Kidney glomerular epithelial cell (primary cell): ENCODE measurements around the gene RRP36.

Source experiments
- DNase-seq: peaks from one replicate; lab custom pipeline; 2025; lab: John Stamatoyannopoulos, UW

The RRP36 gene

DNA sequence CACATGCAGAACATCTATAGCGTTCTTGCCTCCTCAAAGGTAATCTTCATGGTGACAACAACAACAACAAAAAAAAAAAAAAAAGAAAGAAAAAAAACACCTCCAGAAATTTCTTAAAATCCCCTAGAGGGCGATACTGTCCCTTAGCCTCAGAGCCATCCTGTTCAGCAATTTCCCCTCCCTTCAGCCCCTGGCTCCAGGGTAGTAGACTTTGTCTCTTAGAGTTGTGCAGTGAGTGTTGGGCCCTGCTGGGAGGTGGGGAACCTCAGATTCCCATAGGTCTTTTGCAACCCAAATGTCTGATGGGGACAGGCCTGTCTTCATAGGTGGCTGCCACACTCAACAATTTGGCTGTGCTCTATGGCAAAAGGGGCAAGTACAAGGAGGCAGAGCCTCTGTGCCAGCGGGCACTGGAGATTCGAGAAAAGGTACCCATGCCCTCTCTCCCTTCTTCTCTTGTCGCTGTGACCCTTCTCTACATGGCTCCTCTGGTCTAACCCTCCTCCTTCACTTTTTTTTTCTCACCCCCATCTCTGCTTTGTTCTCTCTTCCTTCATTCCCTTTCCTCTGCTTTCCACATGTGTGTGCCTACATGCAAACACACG lies 48.7 kb downstream of the RRP36 start:
- DNase-seq, result peak; percentile 49

DNA sequence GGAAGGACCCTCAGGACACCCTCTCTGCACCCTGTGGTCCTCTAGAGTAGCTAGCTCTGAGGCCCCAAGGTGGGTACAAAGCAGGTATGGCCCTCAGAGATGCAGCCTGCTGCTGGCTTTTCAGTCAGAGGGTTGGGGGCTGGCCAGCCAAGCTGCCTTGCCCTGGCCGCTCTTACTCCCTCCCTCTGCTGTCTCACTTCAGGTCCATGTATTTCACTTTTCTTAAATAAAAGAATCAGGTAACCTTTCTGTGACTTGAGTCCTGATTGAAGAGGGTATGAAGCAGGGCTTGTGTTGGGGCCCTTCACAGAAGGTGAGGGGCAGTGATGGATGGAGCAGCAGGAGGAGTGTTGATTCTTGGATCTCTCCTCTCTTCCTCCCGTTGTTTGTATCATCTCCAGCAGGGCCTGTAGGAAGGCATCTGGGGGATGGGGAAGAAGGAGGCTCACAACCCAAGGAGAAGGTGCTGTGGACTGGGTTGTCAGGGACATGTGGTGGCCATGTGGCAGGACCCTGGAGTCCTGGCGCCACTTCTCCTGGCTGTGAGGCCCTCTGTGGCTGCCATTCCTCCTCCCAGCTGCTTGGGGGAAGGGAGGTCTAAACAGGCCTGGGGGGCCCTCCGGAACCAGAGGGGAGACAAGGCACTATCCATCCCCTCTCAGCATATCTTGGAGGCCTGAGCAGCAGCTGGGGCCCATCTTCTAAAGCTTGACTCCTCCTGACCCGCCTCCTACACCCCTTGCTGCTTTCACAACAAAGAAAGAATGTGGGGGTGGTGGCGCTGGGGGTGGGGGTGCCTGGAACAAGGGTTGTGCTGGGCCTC lies 53.6 kb downstream of the RRP36 start:
- no peak for DNase-seq

DNA sequence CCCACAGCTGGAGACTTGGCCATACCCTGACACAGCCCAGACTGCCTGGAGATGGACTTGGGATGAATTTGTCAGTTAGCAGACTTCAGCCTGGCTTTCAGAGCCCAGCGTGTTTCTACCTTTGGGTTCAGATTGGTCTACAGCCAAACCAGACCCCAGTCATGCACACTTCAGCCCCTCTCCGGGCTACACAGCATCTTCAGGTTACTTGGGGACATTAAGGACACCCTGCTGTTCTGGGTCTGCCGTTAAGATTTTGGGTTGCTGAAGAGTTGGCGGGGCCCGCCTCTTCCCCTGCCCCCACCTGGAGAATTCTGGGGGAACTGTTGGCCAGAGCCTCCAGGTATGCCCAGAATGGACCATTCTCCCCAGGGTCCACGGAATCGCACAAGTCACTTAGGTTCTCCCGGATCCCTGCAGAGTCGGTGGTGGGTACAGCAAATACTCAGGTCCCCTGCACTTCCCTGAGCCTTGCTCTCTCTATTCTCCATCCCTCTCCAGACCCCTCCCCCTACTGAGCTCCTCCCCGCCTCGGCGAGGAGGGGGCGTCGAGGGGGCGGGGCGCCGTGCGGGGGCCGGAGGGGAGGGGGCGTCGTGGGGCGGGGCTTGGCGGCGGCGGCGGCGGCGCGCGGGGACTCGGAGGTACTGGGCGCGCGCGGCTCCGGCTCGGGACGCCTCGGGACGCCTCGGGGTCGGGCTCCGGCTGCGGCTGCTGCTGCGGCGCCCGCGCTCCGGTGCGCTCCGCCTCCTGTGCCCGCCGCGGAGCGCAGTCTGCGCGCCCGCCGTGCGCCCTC lies 54.4 kb downstream of the RRP36 start, which contains the start of gene PTK7:
Gene PTK7, plus strand, starts transcription at position 645 of the 794 bp plus-strand sequence. CDS start 175 bp downstream, outside the sequence.
- peak; percentile 67 for DNase-seq

DNA sequence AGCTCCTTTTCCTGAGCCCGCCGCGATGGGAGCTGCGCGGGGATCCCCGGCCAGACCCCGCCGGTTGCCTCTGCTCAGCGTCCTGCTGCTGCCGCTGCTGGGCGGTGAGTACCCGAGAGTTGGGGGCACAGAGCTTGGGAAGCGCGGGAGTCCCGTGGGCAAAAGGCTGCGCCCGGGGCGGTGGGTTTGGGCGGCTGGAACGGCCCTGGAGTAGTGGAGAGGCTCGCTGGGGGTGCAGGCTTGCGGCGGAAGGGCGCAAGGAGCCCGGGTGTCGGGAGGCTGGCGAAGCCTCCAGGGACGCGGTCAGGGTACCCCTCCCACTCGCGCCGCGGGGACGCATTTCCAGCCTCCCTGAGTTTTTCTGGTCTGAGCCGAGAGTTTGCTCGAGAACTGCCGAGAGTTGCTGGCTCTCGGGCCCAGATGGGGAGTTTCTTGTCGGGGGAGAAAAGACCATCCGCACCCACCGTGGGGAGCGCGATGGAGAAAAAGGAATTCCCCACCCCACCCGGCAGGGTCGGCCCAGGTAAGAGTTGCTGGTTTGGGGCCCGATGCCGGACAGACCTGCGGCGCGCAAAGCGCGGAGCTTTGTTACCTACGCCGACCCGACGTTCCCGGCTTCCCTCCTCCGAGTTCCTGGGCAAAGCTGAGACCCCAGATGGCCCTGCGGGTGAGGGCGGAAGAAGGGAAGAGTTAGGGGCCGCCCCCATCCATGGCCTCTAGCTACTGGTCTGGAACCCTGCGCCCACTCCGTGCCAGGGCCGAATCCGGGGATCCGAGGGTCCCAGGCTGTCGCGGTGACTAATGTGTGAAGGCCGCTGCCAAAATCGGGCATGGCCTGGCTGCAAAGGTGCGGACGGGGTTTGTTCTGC lies 55.3 kb downstream of the RRP36 start:
- peak; percentile 28 for DNase-seq

DNA sequence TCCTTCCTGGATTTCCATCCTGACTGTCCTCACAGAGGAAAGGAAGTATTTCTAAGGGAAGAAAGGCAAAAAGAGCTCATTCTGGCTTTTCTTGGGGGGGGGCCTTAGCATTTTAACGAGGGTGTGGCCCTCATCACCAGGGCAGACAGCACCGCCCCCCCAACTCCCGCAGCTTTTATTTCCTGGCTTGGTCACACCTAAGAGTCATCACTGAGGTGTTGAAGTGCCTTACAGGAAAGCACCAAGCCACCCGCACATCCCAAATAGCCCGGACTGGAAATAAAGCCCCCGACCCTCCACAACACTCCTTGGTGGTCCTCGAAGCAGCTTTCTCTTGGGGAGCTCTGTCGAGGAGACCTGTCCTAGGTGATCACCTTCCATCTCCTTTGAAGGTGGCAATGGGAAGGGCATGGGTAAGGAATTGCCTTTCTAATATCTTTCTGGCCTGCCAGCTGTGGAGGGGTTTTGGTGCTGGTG lies 55.9 kb downstream of the RRP36 start:
- DNase-seq, result no peak

DNA sequence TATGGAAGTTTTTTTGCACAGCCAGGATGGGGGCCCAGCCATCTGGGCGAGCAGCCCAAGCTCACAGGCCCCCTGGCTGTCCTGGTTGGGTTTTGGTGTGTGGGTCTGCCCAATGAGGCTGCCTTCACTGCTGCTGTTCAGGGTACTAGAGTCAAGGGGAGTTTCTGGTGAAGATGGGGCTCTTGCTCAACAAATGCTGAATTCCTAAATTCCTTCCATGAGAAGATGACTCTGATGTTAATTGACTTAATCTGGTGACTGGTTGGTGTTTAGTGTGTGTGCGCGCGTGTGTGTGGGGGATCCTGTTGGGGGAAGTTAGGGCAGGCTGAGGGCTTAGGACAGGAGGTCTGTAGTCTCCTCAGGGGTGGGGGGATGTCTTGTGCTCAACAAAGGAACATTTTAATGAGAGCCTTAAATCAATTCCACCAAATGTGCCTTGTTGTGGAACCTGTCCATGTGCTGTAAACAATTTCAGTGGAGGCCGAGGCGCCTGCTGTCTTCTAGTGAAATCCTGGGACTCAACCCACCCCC lies 56.6 kb downstream of the RRP36 start:
- DNase-seq, result no peak

DNA sequence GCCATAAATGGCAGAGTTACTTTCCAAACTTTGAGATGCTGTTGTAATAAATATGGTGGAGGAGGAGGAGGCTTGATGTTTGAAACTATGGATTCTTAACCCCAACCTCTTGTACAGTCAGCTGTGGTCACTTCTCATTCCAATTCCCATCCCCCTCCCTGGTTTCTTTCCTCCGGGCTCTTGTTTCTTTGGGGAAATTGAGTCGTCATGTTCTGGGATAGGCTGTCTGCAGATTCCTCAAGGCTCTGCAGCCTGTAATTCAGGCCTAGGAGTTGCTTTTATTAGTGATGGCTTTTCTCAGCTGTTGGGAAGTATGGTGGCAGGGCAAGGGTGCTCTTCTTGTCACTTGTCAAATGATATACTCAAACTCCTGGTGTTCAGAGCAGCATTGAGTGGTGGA lies 57.3 kb downstream of the RRP36 start:
- DNase-seq, result no peak
